Thoracic aorta (tissue), 2 donors: ENCODE measurements around the gene TLN1. TPM values are rescaled to one million over a fixed set of nuclear protein-coding genes. Genes with fewer than 3 reads are reported as not detected.

Experiments used
- ATAC-seq: fragments of 150-250 bp; one replicate; pipeline ENCODE4 v1.8.0; 2017; ENCODE audit warnings: low read depth; ENCODE audit not compliant: insufficient number of reproducible peaks, low FRiP score
- DNase-seq: peaks from one replicate; pipeline ENCODE4 v3.0.0-alpha.2; 2020; ENCODE audit warnings: low spot score
- H3K27ac ChIP-seq, 2 donors: fragments of 200-600 bp; sonication (generic); 1 replicate in 1 of 2; 2 replicates in 1 of 2; pipeline ENCODE4 v1.5.1; 2016; ENCODE audit warnings: mild to moderate bottlenecking in 2 of 2, moderate library complexity in 2 of 2
- H3K27me3 ChIP-seq: fragments of 200-600 bp; sonication (generic); replicated peaks from 2 replicates; pipeline ENCODE4 v1.6.0; 2016; ENCODE audit warnings: mild to moderate bottlenecking; ENCODE audit not compliant: insufficient read depth
- H3K36me3 ChIP-seq: fragments of 200-600 bp; sonication (generic); one replicate; pipeline ENCODE4 v1.5.1; 2016
- H3K4me1 ChIP-seq, 2 donors: fragments of 200-600 bp; sonication (generic); 1 replicate in 1 of 2; 2 replicates in 1 of 2; pipeline versions ENCODE4 v1.5.1 to v1.6.0; 2016; ENCODE audit warnings: low read depth in 2 of 2, mild to moderate bottlenecking in 1 of 2; ENCODE audit not compliant: control insufficient read depth in 1 of 2
- H3K4me3 ChIP-seq: fragments of 200-600 bp; sonication (generic); 2 replicates; pipeline ENCODE4 v1.5.1; 2016; ENCODE audit warnings: mild to moderate bottlenecking
- H3K9me3 ChIP-seq: fragments of 200-600 bp; sonication (generic); 2 replicates; pipeline ENCODE4 v1.5.1; 2016
- CTCF ChIP-seq: fragments of 200-600 bp; sonication (generic); IDR thresholded peaks from one replicate; pipeline ENCODE4 v1.5.1; 2019; ENCODE audit warnings: antibody characterized with exemption
- total RNA-seq, 2 donors: library from RNA; depleted of rRNA; stranded (reverse); fragments of >200 nt; gene quantifications; one replicate each; pipeline versions ENCODE4 v1.1.0 to v1.2.3, GENCODE V29; 2016

The TLN1 gene
- total RNA-seq, 2 donors from 2014 or later: 889 to 1,019 TPM

- Histone ChIP-seq H3K36me3 (no peaks in the 10 kb centered on the region), H3K4me1 (peaks cover 20 to 51% of the 10 kb centered on the region in 2 donors), H3K4me3 (no peak overlapping the region), H3K27me3 (no peaks in the 10 kb centered on the region), H3K9me3 (no peaks in the 10 kb centered on the region), H3K27ac (peak overlapping the region in 1 of 2 donors; percentile 21)
- ATAC-seq (no peak), DNase-seq (no peak)
- TF ChIP-seq CTCF: no peak
Measured at GRCh38 chr9:35759795-35760194, 27.8 kb upstream of the TLN1 start.

- H3K27me3 ChIP-seq: no peaks in the 10 kb centered on the region
- ATAC-seq (no peak), DNase-seq (no peak)
- no peaks in the 10 kb centered on the region for H3K9me3 ChIP-seq
- peaks cover 20 to 51% of the 10 kb centered on the region in 2 donors for H3K4me1 ChIP-seq
- peaks cover 2% of the 10 kb centered on the region for H3K36me3 ChIP-seq
- peak overlapping the region; percentile 80 for H3K4me3 ChIP-seq
- no peak for TF ChIP-seq CTCF
- peak overlapping the region; percentile 63 to 96 for H3K27ac ChIP-seq
Measured at GRCh38 chr9:35758475-35759050, 26.6 kb upstream of the TLN1 start.

- Histone ChIP-seq H3K4me3 (peak overlapping the region; percentile 80), H3K27ac (peak overlapping the region; percentile 89 to 96), H3K27me3 (no peaks in the 10 kb centered on the region), H3K4me1 (peaks cover 20 to 51% of the 10 kb centered on the region in 2 donors), H3K36me3 (peaks cover 9% of the 10 kb centered on the region), H3K9me3 (no peaks in the 10 kb centered on the region)
- no peak for DNase-seq
- ATAC-seq: no peak
- no peak for TF ChIP-seq CTCF
Measured at GRCh38 chr9:35757892-35758275, 25.9 kb upstream of the TLN1 start.

- H3K4me3 ChIP-seq: peak overlapping the region; percentile 80
- H3K27me3 ChIP-seq: no peaks in the 10 kb centered on the region
- ATAC-seq (no peak), DNase-seq (no peak)
- TF ChIP-seq CTCF: no peak
- peaks cover 14% of the 10 kb centered on the region for H3K36me3 ChIP-seq
- H3K27ac ChIP-seq: peak overlapping the region; percentile 89 to 96
- peaks cover 20 to 51% of the 10 kb centered on the region in 2 donors for H3K4me1 ChIP-seq
- no peaks in the 10 kb centered on the region for H3K9me3 ChIP-seq
Measured at GRCh38 chr9:35757226-35757891, 25.4 kb upstream of the TLN1 start.

- ATAC-seq: no peak
- peak overlapping the region; percentile 80 for H3K4me3 ChIP-seq
- H3K27me3 ChIP-seq: no peaks in the 10 kb centered on the region
- H3K27ac ChIP-seq: peak overlapping the region; percentile 89 to 96
- H3K36me3 ChIP-seq: peaks cover 22% of the 10 kb centered on the region
- DNase-seq: no peak
- no peaks in the 10 kb centered on the region for H3K9me3 ChIP-seq
- peak; percentile 40 for TF ChIP-seq CTCF
- peaks cover 20 to 50% of the 10 kb centered on the region in 2 donors for H3K4me1 ChIP-seq
Measured at GRCh38 chr9:35756275-35757225, 24.6 kb upstream of the TLN1 start.
